OCI-LY3 (cell line): Measurements from ENCODE around the gene CTDSPL.

Experiments
- H2AFZ ChIP-seq: fragments of 200-600, 300-600 bp; shearing (Covaris generic); 2 replicates; pipeline ENCODE4 v1.6.0; 2014; ENCODE audit warnings: antibody characterized with exemption, low read depth, low read length
- H3K27ac ChIP-seq: fragments of 200-600, 300-600 bp; sonication (generic); 2 replicates; pipeline ENCODE4 v1.5.1; 2014; ENCODE audit warnings: mild to moderate bottlenecking, low read length, moderate library complexity, mixed read lengths
- H3K27me3 ChIP-seq: fragments of 200-600, 300-600 bp; sonication (generic); 2 replicates; pipeline ENCODE4 v1.6.1; 2014; ENCODE audit warnings: low read depth, low read length, mixed read lengths
- H3K36me3 ChIP-seq: fragments of 200-600, 300-600 bp; sonication (generic); replicated peaks from 2 replicates; pipeline ENCODE3; 2014; ENCODE audit warnings: low read depth, low read length, mixed read lengths
- H3K4me1 ChIP-seq: fragments of 300-600, 200-600 bp; sonication (generic); 2 replicates; pipeline ENCODE4 v1.6.1; 2014; ENCODE audit warnings: low read length, mixed read lengths
- H3K4me2 ChIP-seq: fragments of 200-600, 300-600 bp; sonication (generic); 2 replicates; pipeline ENCODE4 v1.6.1; 2014; ENCODE audit warnings: low read length, mixed read lengths
- H3K4me3 ChIP-seq: fragments of 300-600, 200-600 bp; sonication (generic); 2 replicates; pipeline ENCODE4 v1.5.1; 2014; ENCODE audit warnings: antibody characterized with exemption, mild to moderate bottlenecking, low read length, moderate library complexity
- H3K79me2 ChIP-seq: fragments of 300-600, 200-600 bp; shearing (Covaris generic); 2 replicates; pipeline ENCODE4 v1.6.1; 2014; ENCODE audit warnings: mild to moderate bottlenecking, low read length, mixed read lengths
- H3K9ac ChIP-seq: fragments of 300-600, 200-600 bp; shearing (Covaris generic); 2 replicates; pipeline ENCODE4 v1.6.0; 2014; ENCODE audit warnings: mild to moderate bottlenecking, low read length, moderate library complexity
- H3K9me3 ChIP-seq: fragments of 200-600, 300-600 bp; shearing (Covaris generic); 2 replicates; pipeline ENCODE4 v1.6.1; 2014; ENCODE audit warnings: low read length, mixed read lengths; ENCODE audit not compliant: insufficient read depth
- H4K20me1 ChIP-seq: fragments of 200-600, 300-600 bp; sonication (generic); 2 replicates; pipeline ENCODE4 v1.6.1; 2016; ENCODE audit warnings: low read length, mixed read lengths; ENCODE audit not compliant: insufficient read depth
- CTCF ChIP-seq: fragments of 200-600, 300-600 bp; sonication (generic); IDR thresholded peaks from 2 replicates; pipeline ENCODE4 v1.5.1; 2014; ENCODE audit warnings: antibody characterized with exemption, low read length, low read depth
- EZH2phosphoT487 ChIP-seq: fragments of 200-600 bp; shearing (Covaris generic); IDR thresholded peaks from 2 replicates; pipeline ENCODE4 v1.6.1; 2018; ENCODE audit warnings: antibody characterized with exemption, mixed run types, low read depth

CTDSPL gene

GRCh38 chr3:37891227-37891626 is 29.5 kb downstream of the CTDSPL start:
- TF ChIP-seq EZH2phosphoT487 = no peak
- TF ChIP-seq CTCF = no peak
- H4K20me1 ChIP-seq = no peaks in the 10 kb centered on the region
- H3K4me3 ChIP-seq = no peak overlapping the region
- no peak overlapping the region for H3K4me2 ChIP-seq
- no peak overlapping the region for H3K9ac ChIP-seq
- no peaks in the 10 kb centered on the region for H3K9me3 ChIP-seq
- H2AFZ ChIP-seq = no peak overlapping the region
- H3K27me3 ChIP-seq = no peaks in the 10 kb centered on the region; the same call in 1 of the 2 replicates
- H3K36me3 ChIP-seq = no peaks in the 10 kb centered on the region
- no peaks in the 10 kb centered on the region for H3K4me1 ChIP-seq
- no peak overlapping the region for H3K27ac ChIP-seq
- H3K79me2 ChIP-seq = no peaks in the 10 kb centered on the region

GRCh38 chr3:37892927-37893600 is 31.4 kb downstream of the CTDSPL start:
- no peaks in the 10 kb centered on the region for H3K36me3 ChIP-seq
- H3K4me1 ChIP-seq = no peaks in the 10 kb centered on the region
- H3K27me3 ChIP-seq = no peaks in the 10 kb centered on the region; the same call in 1 of the 2 replicates
- no peak overlapping the region for H3K4me2 ChIP-seq
- H3K9me3 ChIP-seq = no peaks in the 10 kb centered on the region
- TF ChIP-seq EZH2phosphoT487 (no peak), CTCF (no peak)
- no peak overlapping the region for H2AFZ ChIP-seq
- H3K4me3 ChIP-seq = no peak overlapping the region
- no peaks in the 10 kb centered on the region for H4K20me1 ChIP-seq
- no peak overlapping the region for H3K27ac ChIP-seq
- H3K9ac ChIP-seq = no peak overlapping the region
- no peaks in the 10 kb centered on the region for H3K79me2 ChIP-seq

- H3K79me2 ChIP-seq = no peaks in the 10 kb centered on the region
- H3K4me2 ChIP-seq = no peak overlapping the region
- H3K36me3 ChIP-seq = no peaks in the 10 kb centered on the region
- no peaks in the 10 kb centered on the region for H3K4me1 ChIP-seq
- H3K27me3 ChIP-seq = peaks cover 6% of the 10 kb centered on the region; the same call in 1 of the 2 replicates
- no peaks in the 10 kb centered on the region for H3K9me3 ChIP-seq
- TF ChIP-seq EZH2phosphoT487 = no peak
- no peak for TF ChIP-seq CTCF
- H2AFZ ChIP-seq = no peak overlapping the region
- H3K9ac ChIP-seq = no peak overlapping the region
- no peaks in the 10 kb centered on the region for H4K20me1 ChIP-seq
- no peak overlapping the region for H3K27ac ChIP-seq
- H3K4me3 ChIP-seq = no peak overlapping the region
Measured at GRCh38 chr3:37896827-37897226, 35.1 kb downstream of the CTDSPL start.

DNA sequence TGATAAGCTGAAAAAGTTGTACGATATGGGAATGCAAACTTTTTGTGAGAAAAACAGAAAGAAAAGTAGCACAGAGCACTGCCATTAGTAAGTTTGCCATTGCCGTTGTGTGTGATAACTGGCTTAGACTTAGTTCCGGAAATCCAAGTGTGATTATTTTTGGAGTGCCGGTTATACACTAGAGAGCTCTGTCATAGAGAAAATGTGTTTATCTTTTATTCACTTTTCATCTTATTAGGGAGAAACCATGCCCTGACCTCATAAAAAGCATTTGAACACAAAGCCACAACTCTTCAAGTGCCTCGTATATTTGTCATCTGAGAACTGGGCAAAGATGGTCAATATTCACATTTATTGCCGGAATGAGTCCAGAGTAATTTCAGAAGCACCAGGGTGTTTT is 36.1 kb downstream of the CTDSPL start:
- no peak overlapping the region for H2AFZ ChIP-seq
- no peak overlapping the region for H3K27ac ChIP-seq
- no peak for TF ChIP-seq CTCF
- TF ChIP-seq EZH2phosphoT487 = no peak
- no peak overlapping the region for H3K4me3 ChIP-seq
- H3K9ac ChIP-seq = no peak overlapping the region
- no peak overlapping the region for H3K4me2 ChIP-seq
- H3K36me3 ChIP-seq = no peaks in the 10 kb centered on the region
- H3K9me3 ChIP-seq = no peaks in the 10 kb centered on the region
- H3K27me3 ChIP-seq = peaks cover 9% of the 10 kb centered on the region; the same call in 1 of the 2 replicates
- no peaks in the 10 kb centered on the region for H4K20me1 ChIP-seq
- H3K4me1 ChIP-seq = no peaks in the 10 kb centered on the region
- no peaks in the 10 kb centered on the region for H3K79me2 ChIP-seq
